ENCODE results near the gene PDZD2.

GRCh38 chr5:31982027-31982426, 343.1 kb downstream of the PDZD2 start:
- no peak for TF ChIP-seq EZH2 (optimal IDR thresholded peaks at IDR 0.05; ENCODE audit: low read depth, low read length)
- TF ChIP-seq, protein P1, sequence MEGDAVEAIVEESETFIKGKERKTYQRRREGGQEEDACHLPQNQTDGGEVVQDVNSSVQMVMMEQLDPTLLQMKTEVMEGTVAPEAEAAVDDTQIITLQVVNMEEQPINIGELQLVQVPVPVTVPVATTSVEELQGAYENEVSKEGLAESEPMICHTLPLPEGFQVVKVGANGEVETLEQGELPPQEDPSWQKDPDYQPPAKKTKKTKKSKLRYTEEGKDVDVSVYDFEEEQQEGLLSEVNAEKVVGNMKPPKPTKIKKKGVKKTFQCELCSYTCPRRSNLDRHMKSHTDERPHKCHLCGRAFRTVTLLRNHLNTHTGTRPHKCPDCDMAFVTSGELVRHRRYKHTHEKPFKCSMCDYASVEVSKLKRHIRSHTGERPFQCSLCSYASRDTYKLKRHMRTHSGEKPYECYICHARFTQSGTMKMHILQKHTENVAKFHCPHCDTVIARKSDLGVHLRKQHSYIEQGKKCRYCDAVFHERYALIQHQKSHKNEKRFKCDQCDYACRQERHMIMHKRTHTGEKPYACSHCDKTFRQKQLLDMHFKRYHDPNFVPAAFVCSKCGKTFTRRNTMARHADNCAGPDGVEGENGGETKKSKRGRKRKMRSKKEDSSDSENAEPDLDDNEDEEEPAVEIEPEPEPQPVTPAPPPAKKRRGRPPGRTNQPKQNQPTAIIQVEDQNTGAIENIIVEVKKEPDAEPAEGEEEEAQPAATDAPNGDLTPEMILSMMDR (IDR thresholded peaks at IDR 0.05; ENCODE audit: low read length): no peak

Data from MM.1S (cell line).